ENCODE measurements around the gene GYS1.

GYS1 gene

GRCh38 chr19:48958006-48958405 lies 35.1 kb downstream of the GYS1 start:
- no peak overlapping the region for H2AFZ ChIP-seq (ENCODE audit: low read length)
- TF ChIP-seq CTCF (IDR thresholded peaks at IDR 0.05; ENCODE audit: low read length): no peak
- TF ChIP-seq EZH2 (IDR thresholded peaks at IDR 0.05; ENCODE audit: borderline replicate concordance, low read length): no peak
- peaks cover 21% of the 10 kb centered on the region; the same call in 1 of the 2 replicates for H3K36me3 ChIP-seq (ENCODE audit: insufficient read depth, low read length)
- no peaks in the 10 kb centered on the region for H3K9me2 ChIP-seq (ENCODE audit: low read depth, low read length)
- H3K4me3 ChIP-seq (ENCODE audit: low read depth, low read length, poor library complexity, severe bottlenecking): no peak overlapping the region
- H3K27ac ChIP-seq (ENCODE audit: low read depth, low read length, poor library complexity, severe bottlenecking): no peak overlapping the region
- H3K4me2 ChIP-seq (ENCODE audit: low read length): no peak overlapping the region
- H3K27me3 ChIP-seq (ENCODE audit: insufficient read depth, low read length): no peaks in the 10 kb centered on the region
- no peaks in the 10 kb centered on the region for H3K79me2 ChIP-seq (ENCODE audit: insufficient read depth, low read length)
- H3K9me3 ChIP-seq (ENCODE audit: low read length): no peaks in the 10 kb centered on the region
- H4K20me1 ChIP-seq (ENCODE audit: insufficient read depth, low read length): no peaks in the 10 kb centered on the region
- H3K4me1 ChIP-seq (ENCODE audit: insufficient read depth, low read length, severe bottlenecking): peaks cover 31% of the 10 kb centered on the region
- no peaks in the 10 kb centered on the region for H3F3A ChIP-seq (ENCODE audit: insufficient read depth, low read length)
- H3K9ac ChIP-seq (ENCODE audit: low read length): no peak overlapping the region

DNA sequence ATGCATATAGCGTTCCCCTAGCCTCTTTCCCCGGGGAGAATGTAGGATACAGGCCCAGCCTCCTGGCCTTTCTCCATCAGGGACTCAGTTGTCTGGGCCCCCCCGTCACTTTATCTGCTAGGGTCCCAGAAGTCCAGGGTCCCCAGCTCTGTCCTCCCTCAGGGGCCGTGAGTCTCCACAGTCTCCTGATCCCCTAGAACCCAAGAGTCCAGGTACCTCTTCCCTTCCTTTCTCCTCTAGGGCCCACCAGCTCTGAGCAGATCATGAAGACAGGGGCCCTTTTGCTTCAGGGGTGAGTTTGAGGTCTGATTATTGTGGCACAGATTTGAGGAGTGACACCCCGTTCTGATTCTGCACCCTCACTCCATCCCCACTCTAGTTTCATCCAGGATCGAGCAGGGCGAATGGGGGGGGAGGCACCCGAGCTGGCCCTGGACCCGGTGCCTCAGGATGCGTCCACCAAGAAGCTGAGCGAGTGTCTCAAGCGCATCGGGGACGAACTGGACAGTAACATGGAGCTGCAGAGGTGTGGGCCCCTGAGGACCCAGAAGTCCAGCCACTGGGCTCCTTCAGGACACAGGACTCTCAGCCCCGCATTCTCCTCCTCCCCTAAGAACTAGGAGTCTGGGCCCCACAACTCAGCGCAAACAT lies 37.7 kb downstream of the GYS1 start:
- Histone ChIP-seq H2AFZ (ENCODE audit: low read length) (no peak overlapping the region), H3K4me2 (ENCODE audit: low read length) (peak overlapping the region; percentile 92), H3K27me3 (ENCODE audit: insufficient read depth, low read length) (no peaks in the 10 kb centered on the region), H3K36me3 (ENCODE audit: insufficient read depth, low read length) (peaks cover 17% of the 10 kb centered on the region; the same call in 1 of the 2 replicates), H3K79me2 (ENCODE audit: insufficient read depth, low read length) (no peaks in the 10 kb centered on the region), H3K27ac (ENCODE audit: low read depth, low read length, poor library complexity, severe bottlenecking) (peak overlapping the region; percentile 87), H3K9ac (ENCODE audit: low read length) (peak overlapping the region; percentile 99), H3F3A (ENCODE audit: insufficient read depth, low read length) (no peaks in the 10 kb centered on the region), H3K9me3 (ENCODE audit: low read length) (no peaks in the 10 kb centered on the region), H3K4me3 (ENCODE audit: low read depth, low read length, poor library complexity, severe bottlenecking) (peak overlapping the region; percentile 96), H3K4me1 (ENCODE audit: insufficient read depth, low read length, severe bottlenecking) (peaks cover 17% of the 10 kb centered on the region), H3K9me2 (ENCODE audit: low read depth, low read length) (no peaks in the 10 kb centered on the region), H4K20me1 (ENCODE audit: insufficient read depth, low read length) (no peaks in the 10 kb centered on the region)
- TF ChIP-seq EZH2 (IDR thresholded peaks at IDR 0.05; ENCODE audit: borderline replicate concordance, low read length) (no peak), CTCF (IDR thresholded peaks at IDR 0.05; ENCODE audit: low read length) (no peak)

DNA sequence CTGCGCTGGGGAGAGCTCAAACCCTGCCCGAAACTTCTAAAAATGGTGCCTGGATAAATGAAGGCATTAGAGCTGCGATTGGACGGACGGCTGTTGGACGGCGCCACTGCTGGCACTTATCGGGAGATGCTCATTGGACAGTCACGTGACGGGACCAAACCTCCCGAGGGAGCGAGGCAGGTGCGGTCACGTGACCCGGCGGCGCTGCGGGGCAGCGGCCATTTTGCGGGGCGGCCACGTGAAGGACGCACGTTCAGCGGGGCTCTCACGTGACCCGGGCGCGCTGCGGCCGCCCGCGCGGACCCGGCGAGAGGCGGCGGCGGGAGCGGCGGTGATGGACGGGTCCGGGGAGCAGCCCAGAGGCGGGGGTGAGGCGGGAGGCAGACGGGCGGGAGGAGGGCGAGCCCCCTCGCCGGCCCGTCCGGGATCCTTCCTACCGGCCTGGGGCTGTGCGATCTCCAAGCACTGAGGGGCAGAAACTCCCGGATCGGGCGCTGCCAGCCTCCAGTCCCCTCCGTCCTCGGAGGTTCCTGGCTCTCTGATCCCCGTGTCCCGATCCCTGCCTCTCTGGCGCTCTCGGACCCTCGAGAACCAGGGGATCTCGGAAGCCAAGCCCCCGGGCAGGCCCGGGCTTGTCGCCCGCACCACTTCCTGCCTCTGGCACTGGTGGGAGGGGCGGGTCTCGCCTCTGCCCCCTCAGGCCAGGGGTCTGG lies 38.4 kb downstream of the GYS1 start, which contains the start of gene BAX:
Gene BAX (plus strand): TSS at position 281 of the 713 bp plus-strand sequence. CDS start 54 bp downstream, at position 335.
- peak within 1 kb of the TSS; percentile 97 for H2AFZ ChIP-seq (ENCODE audit: low read length)
- peak within 1 kb of the TSS; percentile 99 for H3K9ac ChIP-seq (ENCODE audit: low read length)
- H3K4me2 ChIP-seq (ENCODE audit: low read length): peak within 1 kb of the TSS; percentile 92
- no peaks in the 10 kb centered on the region for H3K9me2 ChIP-seq (ENCODE audit: low read depth, low read length)
- H3K9me3 ChIP-seq (ENCODE audit: low read length): no peaks in the 10 kb centered on the region
- peaks cover 17% of the 10 kb centered on the region for H3K4me1 ChIP-seq (ENCODE audit: insufficient read depth, low read length, severe bottlenecking)
- H3K36me3 ChIP-seq (ENCODE audit: insufficient read depth, low read length): peaks cover 17% of the 10 kb centered on the region; the same call in 1 of the 2 replicates
- H3F3A ChIP-seq (ENCODE audit: insufficient read depth, low read length): no peaks in the 10 kb centered on the region
- H3K27ac ChIP-seq (ENCODE audit: low read depth, low read length, poor library complexity, severe bottlenecking): peak within 1 kb of the TSS; percentile 87
- no peaks in the 10 kb centered on the region for H4K20me1 ChIP-seq (ENCODE audit: insufficient read depth, low read length)
- H3K4me3 ChIP-seq (ENCODE audit: low read depth, low read length, poor library complexity, severe bottlenecking): peak within 1 kb of the TSS; percentile 96
- peak; percentile 18; the same call in 1 of the 2 replicates for TF ChIP-seq CTCF (IDR thresholded peaks at IDR 0.05; ENCODE audit: low read length)
- no peak for TF ChIP-seq EZH2 (IDR thresholded peaks at IDR 0.05; ENCODE audit: borderline replicate concordance, low read length)
- H3K79me2 ChIP-seq (ENCODE audit: insufficient read depth, low read length): no peaks in the 10 kb centered on the region
- H3K27me3 ChIP-seq (ENCODE audit: insufficient read depth, low read length): no peaks in the 10 kb centered on the region
